Parathyroid adenoma (tissue), 2 donors: ENCODE data around the gene PPT1.
A peak's percentile ranks its signal among the peaks of the same experiment; 100 is the strongest.

ENCODE experiments used
- H2AFZ ChIP-seq: fragments of 300-600 bp; sonication (generic); one replicate; pipeline ENCODE4 v1.7.0; 2017; ENCODE audit warnings: antibody characterized with exemption, mild to moderate bottlenecking
- H3K27ac ChIP-seq: fragments of 300-600 bp; sonication (generic); one replicate; pipeline ENCODE4 v1.7.0; 2017
- H3K27me3 ChIP-seq: fragments of 300-600 bp; sonication (generic); one replicate; pipeline ENCODE4 v1.7.0; 2017; ENCODE audit warnings: low read length; ENCODE audit not compliant: control insufficient read depth, insufficient read depth
- H3K36me3 ChIP-seq: fragments of 300-600 bp; sonication (generic); one replicate; pipeline ENCODE4 v1.7.0; 2017; ENCODE audit warnings: low read length; ENCODE audit not compliant: control insufficient read depth, insufficient read depth
- H3K4me1 ChIP-seq: fragments of 300-600 bp; sonication (generic); one replicate; pipeline ENCODE4 v1.7.0; 2017; ENCODE audit warnings: control low read depth
- H3K4me2 ChIP-seq: fragments of 300-600 bp; sonication (generic); one replicate; pipeline ENCODE4 v1.7.0; 2017; ENCODE audit warnings: low read length
- H3K4me3 ChIP-seq: fragments of 300-600 bp; sonication (generic); one replicate; pipeline ENCODE4 v1.7.0; 2017; ENCODE audit warnings: low read depth, low read length
- H3K79me2 ChIP-seq: fragments of 300-600 bp; sonication (generic); one replicate; pipeline ENCODE4 v1.7.0; 2017; ENCODE audit warnings: control low read depth
- H3K9ac ChIP-seq: fragments of 300-600 bp; sonication (generic); one replicate; pipeline ENCODE4 v1.7.0; 2017; ENCODE audit warnings: mild to moderate bottlenecking
- H3K9me3 ChIP-seq: fragments of 300-600 bp; sonication (generic); one replicate; pipeline ENCODE4 v1.7.0; 2017; ENCODE audit warnings: low read length; ENCODE audit not compliant: control insufficient read depth
- CTCF ChIP-seq: fragments of 300-600 bp; sonication (generic); IDR thresholded peaks from one replicate; pipeline ENCODE4 v1.7.0; 2017; ENCODE audit warnings: antibody characterized with exemption, mild to moderate bottlenecking
- donor health status: primary hyperparathyroidism.

PPT1 gene

DNA sequence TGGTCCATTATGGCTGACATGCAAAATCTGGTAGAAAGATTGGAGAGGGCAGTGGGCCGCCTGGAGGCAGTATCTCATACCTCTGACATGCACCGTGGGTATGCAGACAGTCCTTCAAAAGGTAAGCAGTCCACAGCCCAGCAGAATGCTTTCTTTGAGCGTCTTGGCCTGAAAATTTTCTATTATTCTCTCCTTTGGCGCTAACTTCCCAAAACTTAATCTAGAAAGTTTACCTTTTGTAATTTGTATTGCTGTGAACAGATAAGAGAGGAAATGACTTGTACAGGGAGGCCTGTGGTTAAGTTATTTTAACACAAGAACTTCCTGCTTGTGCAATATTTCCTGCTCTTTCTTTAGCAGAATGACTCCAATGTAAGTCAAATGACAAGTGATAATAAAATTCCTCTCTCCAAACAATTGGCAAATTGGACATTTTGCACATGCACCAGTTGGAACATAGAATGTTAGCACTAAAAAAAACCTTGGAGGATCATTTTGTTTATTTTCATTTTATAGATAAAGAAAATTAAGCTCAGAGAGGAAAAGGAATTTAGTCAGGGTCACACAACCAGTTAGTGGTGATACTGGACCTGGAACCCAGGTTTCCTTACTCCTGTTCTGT lies 37.6 kb downstream of the PPT1 start:
- no peaks in the 10 kb centered on the region for H3K4me1 ChIP-seq
- TF ChIP-seq CTCF: no peak
- H3K27ac ChIP-seq: peak overlapping the region; percentile 19
- H3K4me2 ChIP-seq: no peak overlapping the region
- H3K9ac ChIP-seq: no peak overlapping the region
- no peak overlapping the region for H2AFZ ChIP-seq
- no peaks in the 10 kb centered on the region for H3K9me3 ChIP-seq
- H3K27me3 ChIP-seq: no peaks in the 10 kb centered on the region
- no peaks in the 10 kb centered on the region for H3K36me3 ChIP-seq
- H3K79me2 ChIP-seq: peaks cover 3% of the 10 kb centered on the region
- H3K4me3 ChIP-seq: no peak overlapping the region

DNA sequence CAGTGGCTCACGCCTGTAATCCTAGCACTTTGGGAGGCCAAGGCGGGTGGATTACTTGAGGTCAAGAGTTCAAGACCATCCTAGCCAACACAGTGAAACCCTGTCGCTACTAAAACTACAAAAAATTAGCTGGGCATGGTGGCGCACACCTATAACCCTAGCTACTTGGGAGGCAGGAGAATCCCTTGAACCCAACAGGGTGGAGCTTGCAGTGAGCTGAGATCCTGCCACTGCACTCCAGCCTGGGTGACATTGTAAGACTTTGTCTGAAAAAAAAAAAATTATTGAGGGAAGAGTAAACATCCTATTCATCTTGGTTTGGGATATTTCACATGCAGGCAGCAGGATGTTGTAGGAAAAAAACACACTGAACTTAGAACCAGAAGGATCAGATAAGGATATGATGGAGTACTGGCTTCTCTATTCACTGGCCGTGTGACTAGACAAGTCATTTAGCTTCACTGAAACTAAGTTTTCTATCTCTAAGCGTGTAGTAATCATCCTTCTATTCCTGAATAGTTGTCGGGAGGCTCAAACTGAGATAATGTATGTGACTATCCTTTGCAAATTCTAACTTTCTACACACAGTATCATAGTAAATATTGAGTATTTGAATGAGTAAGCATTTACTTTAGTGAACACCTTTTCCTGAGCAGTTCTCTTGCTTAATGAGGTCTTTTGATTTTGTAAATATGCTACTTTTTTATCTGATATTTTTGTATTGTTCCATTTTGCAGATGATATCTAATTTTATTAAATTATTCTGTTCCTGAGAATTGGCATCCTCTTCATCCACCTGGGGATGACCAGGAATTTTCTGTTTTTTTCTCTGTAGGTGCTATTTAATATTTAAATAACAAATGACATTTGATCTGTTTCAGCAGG lies 38.4 kb downstream of the PPT1 start:
- H3K79me2 ChIP-seq: peaks cover 5% of the 10 kb centered on the region

GRCh38 chr1:40058097-40058452 lies 39.0 kb downstream of the PPT1 start:
- TF ChIP-seq CTCF: no peak
- Histone ChIP-seq H3K27ac (no peak overlapping the region), H3K9me3 (no peaks in the 10 kb centered on the region), H3K27me3 (no peaks in the 10 kb centered on the region), H3K4me1 (no peaks in the 10 kb centered on the region), H3K79me2 (peaks cover 5% of the 10 kb centered on the region), H3K4me2 (no peak overlapping the region), H2AFZ (no peak overlapping the region), H3K9ac (no peak overlapping the region), H3K36me3 (no peaks in the 10 kb centered on the region), H3K4me3 (no peak overlapping the region)

More for the DNA sequence above, 38.4 kb downstream of the PPT1 start:
- Histone ChIP-seq H3K27ac (peak overlapping the region; percentile 19), H3K36me3 (no peaks in the 10 kb centered on the region), H3K4me3 (no peak overlapping the region), H3K4me2 (no peak overlapping the region), H3K9ac (no peak overlapping the region), H3K4me1 (no peaks in the 10 kb centered on the region), H3K27me3 (no peaks in the 10 kb centered on the region), H2AFZ (no peak overlapping the region), H3K9me3 (no peaks in the 10 kb centered on the region)
- TF ChIP-seq CTCF: no peak

- H3K4me3 ChIP-seq: no peak overlapping the region
- TF ChIP-seq CTCF: no peak
- H3K9me3 ChIP-seq: no peaks in the 10 kb centered on the region
- no peak overlapping the region for H3K4me2 ChIP-seq
- no peaks in the 10 kb centered on the region for H3K4me1 ChIP-seq
- peaks cover 5% of the 10 kb centered on the region for H3K79me2 ChIP-seq
- no peaks in the 10 kb centered on the region for H3K27me3 ChIP-seq
- no peaks in the 10 kb centered on the region for H3K36me3 ChIP-seq
- no peak overlapping the region for H3K9ac ChIP-seq
- no peak overlapping the region for H3K27ac ChIP-seq
- no peak overlapping the region for H2AFZ ChIP-seq
Observed at GRCh38 chr1:40057310-40058030, 39.6 kb downstream of the PPT1 start.
